ENCODE measurements around the gene TRIM10.
"Not testable (repeated sequence)": the region's sequence is repeated elsewhere in the genome, so short reads cannot be mapped to it uniquely, and the experiment has no call there.

TRIM10 gene

DNA sequence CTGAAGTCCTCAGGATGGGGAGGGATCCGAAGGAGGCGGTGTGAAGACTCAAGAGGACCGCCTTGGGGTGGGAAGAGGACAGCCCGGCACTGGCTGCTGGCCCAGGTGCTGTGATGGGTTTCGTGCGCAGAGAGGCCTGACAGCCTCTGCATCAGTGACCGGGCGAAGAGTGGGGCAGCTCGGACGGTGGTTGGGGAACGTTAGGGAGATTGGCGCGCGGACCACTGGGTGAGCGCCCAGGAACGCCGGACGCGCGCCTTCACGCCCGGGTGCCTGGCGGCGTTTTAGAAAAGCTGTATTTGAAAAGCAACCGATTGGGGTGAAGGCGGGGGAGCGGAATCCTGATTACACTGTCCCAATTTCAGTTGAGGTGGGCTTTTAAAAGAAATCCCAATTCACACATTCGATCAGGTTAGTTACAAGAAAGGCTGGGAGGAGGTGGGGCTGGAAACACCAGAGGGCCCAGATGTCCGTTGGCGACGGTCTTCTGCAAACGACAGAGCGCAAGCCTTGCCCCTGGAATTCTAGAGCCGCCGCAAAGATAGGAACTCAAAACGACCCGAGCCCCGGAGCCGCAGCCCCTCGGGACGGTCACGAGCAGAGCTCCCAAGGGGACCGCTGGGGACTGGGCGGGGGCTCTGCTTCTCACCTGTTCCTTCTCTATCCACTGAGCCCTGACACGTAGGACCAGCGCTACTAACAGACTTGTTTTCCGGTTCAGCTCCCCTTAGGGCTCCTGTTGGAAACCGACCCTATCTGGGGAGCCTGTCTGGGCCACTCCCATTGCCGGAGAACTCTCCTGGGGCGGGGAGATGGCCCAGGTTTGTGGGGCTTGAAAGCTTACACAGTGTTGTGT, 33.5 kb downstream of the TRIM10 start:
- DNase-seq: no peak

DNA sequence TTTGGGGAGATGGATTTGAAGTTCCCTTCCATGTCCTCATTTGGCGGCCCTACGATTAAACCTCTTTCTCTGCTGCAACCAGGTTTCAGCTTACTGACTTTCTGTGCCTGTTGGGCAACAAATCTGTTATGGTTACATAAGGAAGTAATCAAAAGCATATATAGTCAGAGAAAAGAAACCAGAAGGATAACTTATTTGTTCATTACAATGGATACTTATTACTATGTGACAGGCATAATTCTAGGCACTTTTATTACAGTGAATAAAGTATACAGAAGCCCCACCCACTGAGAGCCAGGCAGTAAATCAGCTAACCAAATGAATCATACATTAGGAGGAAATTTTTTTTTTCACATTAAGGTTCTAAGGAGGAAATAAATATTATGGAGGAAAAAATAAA, 38.5 kb downstream of the TRIM10 start:
- DNase-seq: no peak

DNA sequence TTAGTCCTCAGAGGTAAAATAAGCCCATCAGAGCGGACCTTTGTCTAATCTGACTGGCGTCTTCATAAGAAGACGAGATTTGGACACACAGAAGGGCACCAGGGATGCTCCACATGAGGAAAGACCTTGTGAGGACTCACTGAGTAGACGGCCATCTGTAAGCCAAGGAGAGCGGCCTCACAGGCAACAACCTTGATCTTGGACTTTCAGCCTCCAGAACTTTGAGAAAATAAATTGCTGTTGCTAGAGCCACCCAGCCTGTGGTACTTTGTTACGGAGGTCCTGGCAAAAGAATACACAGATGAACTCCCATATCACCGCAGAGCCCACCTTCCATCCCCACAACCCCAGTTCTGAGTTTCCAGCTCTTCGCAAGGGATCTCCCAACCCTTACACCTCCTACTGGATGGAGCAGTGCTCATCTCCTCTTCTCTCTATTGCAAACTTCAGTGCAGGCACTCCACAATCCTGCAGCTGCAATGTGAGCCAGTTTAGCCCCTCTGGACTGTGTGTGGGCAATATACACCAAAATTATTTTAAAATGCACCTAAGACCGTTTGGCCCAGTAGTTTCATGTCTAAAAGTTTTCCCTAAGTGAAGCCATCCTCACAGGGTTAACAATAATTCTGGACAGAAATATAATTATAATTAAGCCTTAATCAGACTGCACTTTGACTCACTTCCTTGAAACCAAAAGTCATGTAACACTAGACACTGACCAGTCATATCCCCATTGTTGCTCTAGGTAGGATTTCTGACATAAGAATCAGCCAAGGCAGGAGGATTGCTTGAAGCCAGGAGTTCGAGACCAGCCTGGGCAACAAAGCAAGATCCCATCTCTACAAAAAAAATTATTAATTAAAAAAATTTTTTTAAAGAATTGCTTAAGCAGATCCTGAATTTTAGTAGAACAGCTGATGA, 39.3 kb downstream of the TRIM10 start:
- no peak for DNase-seq

GRCh38 chr6:30118691-30119090, 42.3 kb downstream of the TRIM10 start:
- not testable (repeated sequence) for DNase-seq

DNA sequence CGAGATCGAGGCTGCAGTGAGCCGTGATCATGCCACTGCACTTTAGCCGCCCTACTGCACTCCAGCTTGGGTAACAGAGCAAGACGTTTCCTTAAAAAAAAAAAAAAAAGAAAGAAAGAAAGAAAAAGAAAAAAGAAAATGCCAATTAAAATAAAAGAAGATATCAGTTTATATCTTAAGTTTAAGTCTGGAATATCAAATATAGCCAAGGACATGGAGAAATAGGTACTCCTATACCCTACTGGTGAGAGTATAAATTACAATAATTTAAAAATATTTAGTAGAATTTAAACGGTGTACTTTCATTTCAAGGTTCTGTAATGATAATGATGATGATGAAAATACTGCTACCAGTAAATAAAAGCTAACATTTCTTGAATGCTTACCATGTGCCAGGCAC, 44.3 kb downstream of the TRIM10 start:
- DNase-seq: no peak

DNA sequence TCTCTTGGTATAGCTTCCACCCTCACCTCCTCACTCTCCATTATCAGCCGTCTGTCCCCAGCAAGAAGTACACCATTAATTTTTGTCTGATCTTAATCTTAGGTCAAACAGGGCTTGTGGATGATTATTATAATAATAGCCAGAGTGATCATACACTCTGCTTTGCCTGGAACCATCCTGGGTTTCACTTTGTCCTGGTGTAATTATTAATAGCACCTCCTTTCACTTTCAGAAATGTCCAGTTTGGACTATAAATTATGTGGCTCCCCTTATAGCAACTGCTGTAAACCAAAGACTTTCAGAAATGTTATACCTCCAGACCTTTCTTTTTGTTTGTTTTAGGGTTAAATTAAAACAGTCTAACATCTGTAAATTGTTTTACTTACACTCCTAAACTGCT, 47.2 kb downstream of the TRIM10 start:
- DNase-seq: no peak

DNA sequence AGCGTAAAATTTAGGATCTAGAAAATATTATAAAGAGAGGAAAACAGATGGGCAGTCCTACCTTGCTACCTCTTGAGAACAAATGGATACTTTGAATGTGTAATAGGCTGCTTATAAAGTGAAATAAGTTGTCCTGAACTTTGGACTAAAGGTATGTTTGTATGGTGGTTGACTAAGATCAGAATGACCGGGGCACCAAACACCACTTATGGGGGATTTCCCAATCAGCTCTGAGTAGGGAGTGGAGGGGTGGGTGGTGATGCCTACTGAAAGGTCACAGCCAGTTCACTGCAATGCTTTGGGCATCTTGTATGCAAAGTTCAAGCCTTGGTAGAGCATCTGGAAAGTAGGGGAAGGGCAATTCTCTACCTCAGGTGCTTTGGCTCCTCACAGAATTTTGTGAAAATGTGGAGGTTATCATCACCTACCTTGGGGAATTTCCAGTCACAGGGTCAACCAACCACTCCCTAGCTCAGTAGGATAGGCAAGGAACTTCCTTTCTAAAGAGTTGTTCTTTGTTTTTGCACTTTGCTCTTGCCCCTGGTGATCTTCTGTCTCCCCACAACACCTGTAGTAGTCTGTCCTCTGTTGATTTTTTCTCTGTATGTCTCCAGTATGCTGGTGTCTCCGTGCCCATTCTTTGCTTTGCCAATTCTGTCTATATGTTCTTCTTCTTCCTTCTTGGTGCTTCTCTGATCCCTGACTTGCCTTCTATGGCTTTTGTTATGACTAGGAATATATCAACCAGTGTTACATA, 47.8 kb downstream of the TRIM10 start, which contains the start of gene TRIM31:
TRIM31 (minus strand) TSS at position 88 of the 757 bp plus-strand sequence. CDS start 285 bp downstream, outside the sequence.
- no peak for DNase-seq

DNA sequence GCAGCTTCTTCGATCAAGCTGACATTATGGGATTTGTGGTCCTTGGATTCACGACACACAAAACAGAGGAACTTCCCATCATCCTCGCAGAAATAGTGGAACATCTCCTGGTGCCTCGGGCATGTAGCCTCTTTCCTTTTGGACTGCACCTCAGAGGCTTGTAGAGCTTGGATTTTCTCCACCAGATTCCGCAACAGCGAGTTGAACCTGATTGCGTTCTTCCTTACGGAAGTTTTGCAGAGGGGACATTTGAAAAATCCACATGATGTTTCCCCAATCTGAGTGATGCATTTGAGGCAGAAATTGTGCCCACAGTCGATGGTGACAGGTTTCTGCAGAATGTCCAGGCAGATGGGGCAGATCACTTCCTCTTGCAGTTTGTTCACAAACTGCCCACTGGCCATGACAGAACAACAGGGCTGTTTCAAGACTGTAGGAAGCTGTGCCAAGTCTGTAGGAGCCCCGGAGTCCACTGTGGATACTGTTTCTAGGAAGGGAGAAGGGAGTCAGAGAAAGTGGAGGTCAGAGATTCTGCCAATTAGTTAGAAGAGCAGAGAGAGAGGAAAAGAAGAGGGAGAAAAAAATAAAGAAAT, 48.5 kb downstream of the TRIM10 start:
- DNase-seq: no peak

GRCh38 chr6:30111266-30111856, 49.6 kb downstream of the TRIM10 start:
- no peak for DNase-seq

GRCh38 chr6:30104661-30105060, 56.4 kb downstream of the TRIM10 start:
- DNase-seq: no peak

- DNase-seq: no peak
Observed at GRCh38 chr6:30103872-30104179, 57.2 kb downstream of the TRIM10 start.

DNA sequence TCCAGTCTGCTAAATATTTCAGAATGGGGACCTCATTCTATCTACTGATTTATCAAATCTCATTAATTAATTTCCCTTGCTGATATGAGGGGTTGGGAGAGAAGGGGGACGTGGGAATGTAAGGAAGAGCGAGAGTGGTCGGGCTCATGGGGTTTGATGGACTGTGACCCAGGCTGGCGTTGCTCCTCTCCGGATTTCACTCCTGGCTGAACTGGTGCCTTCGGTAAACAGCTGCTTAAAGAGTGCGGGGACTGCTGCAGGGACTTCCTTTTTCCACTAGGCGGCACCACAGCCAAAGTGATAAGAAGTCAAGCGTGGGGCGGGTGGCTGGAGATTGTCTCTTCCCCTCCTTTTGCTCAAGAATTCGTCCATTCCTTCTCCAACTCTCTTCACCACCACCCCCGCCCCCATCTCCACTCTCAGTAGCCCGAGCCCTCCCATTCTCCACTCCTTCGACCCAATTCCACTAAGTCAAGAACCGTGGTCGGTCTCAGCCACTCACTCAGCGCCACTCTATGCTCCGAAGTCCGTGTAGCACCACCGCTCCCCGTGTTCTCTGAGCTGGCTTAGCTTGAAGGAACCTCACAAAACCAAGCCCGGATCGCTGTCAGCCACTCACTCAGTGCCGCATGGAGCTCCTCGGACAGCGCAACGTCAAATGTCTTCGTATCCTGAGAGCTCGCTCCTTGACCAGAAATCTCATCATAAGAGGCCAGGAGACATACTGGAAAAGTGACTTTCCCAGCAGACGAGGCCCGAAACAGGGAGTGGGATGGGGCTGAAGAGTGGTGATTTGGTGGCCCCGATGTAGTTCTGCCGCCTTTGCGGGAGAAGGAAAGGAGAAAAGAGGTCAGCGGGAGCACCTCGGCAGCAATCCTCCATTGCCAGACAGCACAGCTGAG, 57.8 kb downstream of the TRIM10 start:
- DNase-seq: peak; percentile 6

GRCh38 chr6:30102414-30102969, 58.5 kb downstream of the TRIM10 start:
- DNase-seq: no peak
